HCT116 (cell line): ENCODE data around the gene CALHM1. TPM values are rescaled to one million over a fixed set of nuclear protein-coding genes. Genes with fewer than 3 reads are reported as not detected.

ENCODE experiments used
- ATAC-seq: fragments of 200-7000 bp; cut with Tn5 transposase; 2 replicates; pipeline ENCODE4 v1.9.1; 2020; ENCODE audit warnings: mild to moderate bottlenecking, moderate library complexity
- BruUV-seq: library from RNA; stranded (reverse); fragments of 400-500 nt; replicated peaks from 2 replicates; lab custom pipeline; 2021; lab: Mats Ljungman, UMichigan
- CTCF ChIA-PET: fragments of 300-600 bp; sonication (Branson Sonifier 250); formaldehyde crosslinking; loops from one replicate; lab custom pipeline; 2021; ENCODE audit warnings: antibody characterized with exemption; lab: Charles Lee
- POLR2A ChIA-PET: fragments of 300-600, 350-600 bp; sonication (Branson Sonifier 250); formaldehyde crosslinking; loops from one replicate; lab custom pipeline; 2021; ENCODE audit warnings: antibody characterized with exemption; lab: Charles Lee
- RAD21 ChIA-PET, 2 experiments: fragments of 300-600 bp; sonication (Branson Sonifier 250); formaldehyde crosslinking; loops; one replicate each; lab custom pipeline; 2023; ENCODE audit warnings: low total read pairs in 2 of 2; ENCODE audit not compliant: uncharacterized antibody in 2 of 2, unreplicated experiment in 2 of 2, low non-redundant PET in 1 of 2; lab: Charles Lee
- DNase-seq: peaks from one replicate; pipeline ENCODE4 v3.0.0-alpha.2; 2010; ENCODE audit warnings: low read depth, low spot score
- H2AFZ ChIP-seq: fragments of 200-600 bp; shearing (Covaris generic), sonication (generic); 2 replicates; pipeline ENCODE4 v1.6.1; 2017; ENCODE audit warnings: low read depth, mixed run types, mixed read lengths, antibody characterized with exemption, low read length; ENCODE audit not compliant: poor library complexity, severe bottlenecking
- H3K27ac ChIP-seq: 2 replicates; pipeline ENCODE4 v1.5.1; 2012; ENCODE audit warnings: low read depth, low read length
- H3K27me3 ChIP-seq: fragments of 200-600 bp; sonication (generic); 2 replicates; pipeline ENCODE4 v1.6.1; 2016; ENCODE audit warnings: mixed run types, low read length, mixed read lengths; ENCODE audit not compliant: insufficient read depth
- H3K36me3 ChIP-seq, 2 experiments: fragments of 200-500 bp in 1 of 2; fragments of 200-600 bp in 1 of 2; sonication (Bioruptor generic) in 1 of 2; sonication (generic) in 1 of 2; 2 replicates each; pipeline versions ENCODE4 v1.5.1 to v1.6.1; 2014 to 2016; ENCODE audit warnings: low read length in 2 of 2, inconsistent platforms in 1 of 2, mixed read lengths in 1 of 2, mixed run types in 1 of 2; ENCODE audit not compliant: insufficient read depth in 2 of 2, control insufficient read depth in 1 of 2
- H3K4me1 ChIP-seq, 2 experiments: fragments of 200-600 bp in 1 of 2; sonication (generic) in 1 of 2; 2 replicates each; pipeline versions ENCODE4 v1.5.1 to v1.6.1; 2012 to 2017; ENCODE audit warnings: low read length in 2 of 2, inconsistent platforms in 1 of 2, mild to moderate bottlenecking in 1 of 2, mixed read lengths in 1 of 2, mixed run types in 1 of 2, moderate library complexity in 1 of 2; ENCODE audit not compliant: insufficient read depth in 2 of 2, control insufficient read depth in 1 of 2
- H3K4me2 ChIP-seq: fragments of 200-600 bp; sonication (generic); 2 replicates; pipeline ENCODE4 v1.6.1; 2017; ENCODE audit warnings: mixed run types, low read length, mixed read lengths
- H3K4me3 ChIP-seq, 2 experiments: fragments of 200-600 bp in 1 of 2; sonication (generic) in 1 of 2; replicated peaks in 1 of 2; 2 replicates each; pipeline ENCODE4 v1.5.1; 2011 to 2016; ENCODE audit warnings: low read length in 2 of 2, control low read depth in 1 of 2, low read depth in 1 of 2, mild to moderate bottlenecking in 1 of 2, mixed read lengths in 1 of 2, mixed run types in 1 of 2
- H3K79me2 ChIP-seq: fragments of 200-600 bp; sonication (generic); 2 replicates; pipeline ENCODE4 v1.6.1; 2017; ENCODE audit warnings: mild to moderate bottlenecking, mixed run types, low read length, moderate library complexity, mixed read lengths; ENCODE audit not compliant: insufficient read depth
- H3K9ac ChIP-seq: fragments of 200-600 bp; sonication (generic); 2 replicates; pipeline ENCODE4 v1.6.1; 2016; ENCODE audit warnings: low read length, mixed read lengths
- H3K9me2 ChIP-seq: fragments of 200-600 bp; sonication (generic), shearing (Covaris generic); 2 replicates; pipeline ENCODE4 v1.6.1; 2017; ENCODE audit warnings: mixed run types, mild to moderate bottlenecking, moderate library complexity; ENCODE audit not compliant: insufficient read depth
- H3K9me3 ChIP-seq, 2 experiments: fragments of 200-500 bp in 1 of 2; fragments of 200-600 bp in 1 of 2; sonication (Bioruptor generic) in 1 of 2; sonication (generic) in 1 of 2; 2 replicates each; pipeline ENCODE4 v1.6.1; 2014 to 2017; ENCODE audit warnings: low read length in 2 of 2, mixed read lengths in 2 of 2, inconsistent platforms in 1 of 2, low read depth in 1 of 2, mild to moderate bottlenecking in 1 of 2, mixed run types in 1 of 2, moderate library complexity in 1 of 2; ENCODE audit not compliant: control insufficient read depth in 1 of 2, insufficient read depth in 1 of 2
- H4K20me1 ChIP-seq: fragments of 200-600 bp; sonication (generic), shearing (Covaris generic); 2 replicates; pipeline ENCODE4 v1.6.1; 2017; ENCODE audit warnings: mixed run types, mild to moderate bottlenecking, moderate library complexity; ENCODE audit not compliant: insufficient read depth
- CBX3 ChIP-seq: IDR thresholded peaks from 2 replicates; pipeline ENCODE4 v1.6.1; 2012; ENCODE audit warnings: low read depth
- CEBPB ChIP-seq: IDR thresholded peaks from 2 replicates; pipeline ENCODE4 v1.6.1; 2012; ENCODE audit warnings: low read depth
- EGR1 ChIP-seq: IDR thresholded peaks from 2 replicates; pipeline ENCODE4 v1.6.1; 2012; ENCODE audit warnings: low read depth
- ELF1 ChIP-seq: IDR thresholded peaks from 2 replicates; pipeline ENCODE4 v1.6.1; 2012; ENCODE audit warnings: low read depth, borderline replicate concordance
- EZH2 ChIP-seq: fragments of 200-600 bp; sonication (generic); IDR thresholded peaks from 2 replicates; pipeline ENCODE4 v1.6.1; 2017; ENCODE audit warnings: antibody characterized with exemption, mixed run types
- EZH2phosphoT487 ChIP-seq: fragments of 200-600 bp; IDR thresholded peaks from 2 replicates; pipeline ENCODE4 v1.6.1; 2018; ENCODE audit warnings: antibody characterized with exemption, borderline replicate concordance
- FOSL1 ChIP-seq: IDR thresholded peaks from 2 replicates; pipeline ENCODE4 v1.6.1; 2012; ENCODE audit warnings: low read depth
- JUND ChIP-seq: IDR thresholded peaks from 2 replicates; pipeline ENCODE4 v1.6.1; 2012
- POLR2A ChIP-seq: IDR thresholded peaks from 2 replicates; pipeline ENCODE4 v1.7.0; 2011; ENCODE audit warnings: borderline replicate concordance; ENCODE audit not compliant: insufficient read depth, insufficient read length; ENCODE audit errors: extremely low read depth
- RAD21 ChIP-seq: IDR thresholded peaks from 2 replicates; pipeline ENCODE4 v1.6.1; 2012; ENCODE audit warnings: low read depth, mild to moderate bottlenecking
- REST ChIP-seq: IDR thresholded peaks from 2 replicates; pipeline ENCODE4 v1.6.1; 2012; ENCODE audit warnings: low read depth
- SIN3A ChIP-seq: IDR thresholded peaks from 2 replicates; pipeline ENCODE4 v1.6.1; 2012; ENCODE audit warnings: low read depth
- SRF ChIP-seq: IDR thresholded peaks from 2 replicates; pipeline ENCODE4 v1.6.1; 2012; ENCODE audit warnings: low read depth
- YY1 ChIP-seq: IDR thresholded peaks from 2 replicates; pipeline ENCODE4 v1.6.1; 2011; ENCODE audit warnings: low read length, low read depth, moderate library complexity, mild to moderate bottlenecking; ENCODE audit not compliant: insufficient replicate concordance; ENCODE audit errors: extremely low read depth
- ZBTB33 ChIP-seq: IDR thresholded peaks from 2 replicates; pipeline ENCODE4 v1.6.1; 2011; ENCODE audit warnings: mild to moderate bottlenecking, low read length, moderate library complexity; ENCODE audit not compliant: insufficient replicate concordance; ENCODE audit errors: extremely low read depth
- intact Hi-C: fragments of 100-400 bp; cut with micrococcal nuclease; formaldehyde crosslinking; loops from 2 replicates; pipeline ENCODE4 v1.10.0; 2022
- total RNA-seq: library from RNA; stranded (reverse); gene quantifications from one replicate; pipeline ENCODE4 v1.2.1, GENCODE V29; 2021; ENCODE audit not compliant: unreplicated experiment
- TF ChIP-seq, protein P1 (sequence below): IDR thresholded peaks from 2 replicates; pipeline ENCODE4 v1.6.1; 2012

CALHM1 gene
- total RNA-seq, 1 experiment from 2014 or later, result not detected

DNA sequence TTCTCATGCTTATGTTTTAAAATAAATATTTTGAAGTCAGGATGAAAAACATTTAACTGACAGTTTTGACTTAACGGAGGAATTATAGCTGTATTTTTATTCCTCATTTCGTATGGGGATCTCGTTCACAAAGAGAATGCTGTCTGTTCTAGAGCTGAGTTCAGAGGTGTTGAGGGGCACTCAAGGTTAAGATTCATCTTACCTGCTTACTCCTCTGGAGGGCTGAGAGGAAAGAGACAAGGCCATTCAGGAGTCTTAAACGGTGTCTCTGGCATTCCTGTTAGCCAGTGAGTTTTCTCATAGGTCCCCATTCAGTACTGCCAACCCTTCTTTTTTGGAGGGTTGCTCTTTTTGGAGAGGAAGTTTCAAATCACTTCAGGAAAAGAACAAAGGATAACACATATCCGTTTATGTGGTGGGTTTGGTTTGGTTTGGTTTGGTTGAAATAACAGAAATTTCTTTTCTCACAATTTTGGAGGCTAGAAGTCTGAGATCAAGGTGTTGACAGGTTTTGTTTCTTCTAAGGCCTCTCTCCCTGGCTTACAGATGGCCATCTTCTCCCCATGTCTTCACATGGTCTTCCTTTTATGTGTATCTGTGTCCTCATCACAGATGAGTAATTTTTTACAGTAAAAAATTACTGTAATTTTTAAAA, 29.6 kb downstream of the CALHM1 start:
- no peak overlapping the region for H3K4me3 ChIP-seq
- no peak for DNase-seq
- H3K9ac ChIP-seq, result no peak overlapping the region
- no peaks in the 10 kb centered on the region for H4K20me1 ChIP-seq
- H3K9me3 ChIP-seq, result no peaks in the 10 kb centered on the region
- CTCF ChIA-PET, result no interaction called here
- intact Hi-C loops, result no loop called here
- peaks cover 77 to 80% of the 10 kb centered on the region in 2 experiments for H3K36me3 ChIP-seq
- H2AFZ ChIP-seq, result no peak overlapping the region
- POLR2A ChIA-PET, result no interaction called here
- RAD21 ChIA-PET, result no interaction called here
- no peaks in the 10 kb centered on the region for H3K4me1 ChIP-seq
- H3K4me2 ChIP-seq, result no peak overlapping the region
- H3K79me2 ChIP-seq, result peaks cover 65% of the 10 kb centered on the region
- H3K9me2 ChIP-seq, result no peaks in the 10 kb centered on the region
- TF ChIP-seq CEBPB (no peak), POLR2A (no peak), JUND (no peak), RAD21 (no peak)
- TF ChIP-seq, protein P1, sequence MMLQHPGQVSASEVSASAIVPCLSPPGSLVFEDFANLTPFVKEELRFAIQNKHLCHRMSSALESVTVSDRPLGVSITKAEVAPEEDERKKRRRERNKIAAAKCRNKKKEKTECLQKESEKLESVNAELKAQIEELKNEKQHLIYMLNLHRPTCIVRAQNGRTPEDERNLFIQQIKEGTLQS, result no peak
- no TSS peak for BruUV-seq
- H3K27me3 ChIP-seq, result no peaks in the 10 kb centered on the region
- no peak overlapping the region for H3K27ac ChIP-seq
- ATAC-seq, result no peak

DNA sequence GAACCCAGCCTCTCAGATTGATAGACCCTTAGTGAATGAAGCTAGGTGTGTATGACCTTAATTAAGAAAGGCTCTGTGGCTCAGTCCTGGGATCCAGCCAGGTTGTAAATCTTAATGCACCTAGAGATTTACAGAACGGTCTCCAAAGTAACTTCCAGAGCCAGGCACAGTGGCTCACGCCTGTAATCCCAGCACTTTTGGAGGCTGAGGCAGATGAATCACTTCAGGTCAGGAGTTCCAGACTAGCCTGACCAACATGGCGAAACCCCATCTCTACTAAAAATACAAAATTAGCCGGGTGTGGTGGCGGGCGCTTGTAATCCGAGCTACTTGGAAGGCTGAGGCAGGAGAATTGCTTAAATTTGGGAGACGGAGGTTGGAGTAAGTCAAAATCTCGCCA, 30.8 kb downstream of the CALHM1 start:
- Histone ChIP-seq H3K9me2 (no peaks in the 10 kb centered on the region), H3K27ac (no peak overlapping the region), H3K4me2 (no peak overlapping the region), H3K4me1 (no peaks in the 10 kb centered on the region), H3K79me2 (peaks cover 66% of the 10 kb centered on the region), H4K20me1 (no peaks in the 10 kb centered on the region), H2AFZ (no peak overlapping the region), H3K36me3 (peaks cover 78 to 83% of the 10 kb centered on the region in 2 experiments), H3K9me3 (no peaks in the 10 kb centered on the region), H3K27me3 (no peaks in the 10 kb centered on the region), H3K4me3 (no peak overlapping the region), H3K9ac (no peak overlapping the region)
- ChIA-PET POLR2A (no interaction called here), CTCF (no interaction called here), RAD21 (no interaction called here)
- ATAC-seq, result no peak
- BruUV-seq, result no TSS peak
- intact Hi-C loops, result no loop called here
- DNase-seq, result no peak
- TF ChIP-seq EZH2 (no peak), POLR2A (no peak), SRF (no peak), YY1 (no peak), ELF1 (no peak), CBX3 (no peak), ZBTB33 (no peak), EZH2phosphoT487 (no peak), FOSL1 (no peak), SIN3A (no peak), REST (no peak), RAD21 (no peak), CEBPB (no peak), EGR1 (no peak)
